ENCODE measurements around the gene PRKCE. TPM values are rescaled to one million over a fixed set of nuclear protein-coding genes. Genes with fewer than 3 reads are reported as not detected.

PRKCE gene
- polyA plus RNA-seq, 1 of the 3 experiments (the other 2 are of a cell fraction): 16.3 TPM

DNA sequence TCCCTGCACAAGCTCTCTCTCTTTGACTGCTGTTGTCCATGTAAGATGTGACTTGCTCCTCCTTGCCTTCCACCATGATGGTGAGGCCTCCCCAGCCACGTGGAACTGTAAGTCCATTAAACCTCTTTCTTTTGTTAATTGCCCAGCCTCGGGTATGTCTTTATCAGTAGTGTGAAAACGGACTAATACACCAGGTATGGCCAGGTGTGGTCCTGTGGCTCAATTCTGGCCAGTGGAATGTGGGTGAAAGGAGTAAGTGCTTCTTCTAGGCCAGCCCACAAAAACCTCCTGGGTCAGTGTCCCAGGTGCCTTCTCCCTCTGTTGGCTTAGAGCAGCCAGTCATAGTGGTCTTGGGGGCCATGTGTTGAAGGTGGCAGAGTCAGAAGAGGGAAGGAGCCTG is 57.0 kb downstream of the PRKCE start:
- Histone ChIP-seq H3K36me3 (replicated peaks in 1 of 2; ENCODE audit: control insufficient read depth in 1 of 2, insufficient read depth in 2 of 2, low read length in 1 of 2) (no peaks in the 10 kb centered on the region), H4K20me1 (ENCODE audit: insufficient read depth) (0 out of 2 replicates have a peak, but pooled peaks cover 4% of the 10 kb centered on the region), H3K79me2 (ENCODE audit: insufficient read depth) (no peaks in the 10 kb centered on the region), H3K9me2 (no peaks in the 10 kb centered on the region), H3K9ac (no peak overlapping the region), H3F3A (replicated peaks; ENCODE audit: insufficient read depth) (no peaks in the 10 kb centered on the region), H3K4me1 (ENCODE audit: control insufficient read depth in 1 of 2, insufficient read depth in 2 of 2, low read depth in 1 of 2, low read length in 1 of 2) (peaks cover 4 to 21% of the 10 kb centered on the region in 2 experiments; a peak in 2 of 4 replicates), H3K27ac (ENCODE audit: low read depth in 2 of 2, low read length in 1 of 2) (no peak overlapping the region), H3K4me3 (ENCODE audit: low read depth in 2 of 2, low read length in 1 of 2) (no peak overlapping the region), H3K4me2 (no peak overlapping the region), H2AFZ (ENCODE audit: low read depth) (no peak overlapping the region), H3K9me3 (no peaks in the 10 kb centered on the region), H3K27me3 (ENCODE audit: insufficient read depth) (no peaks in the 10 kb centered on the region)
- ChIA-PET CTCF (interaction anchor here (0.7 to 0.9 kb wide), 2 partner anchors 19 to 70 kb away, joined by 3 read pairs; no protein-coding TSS in a partner anchor), POLR2A (no interaction called here)
- no peak for TF ChIP-seq SMC3 (IDR thresholded peaks at IDR 0.05; ENCODE audit: low read depth, low read length)
- TF ChIP-seq TAF1 (IDR thresholded peaks at IDR 0.05; ENCODE audit: borderline replicate concordance, low read depth, low read length): no peak
- TF ChIP-seq, protein P1, sequence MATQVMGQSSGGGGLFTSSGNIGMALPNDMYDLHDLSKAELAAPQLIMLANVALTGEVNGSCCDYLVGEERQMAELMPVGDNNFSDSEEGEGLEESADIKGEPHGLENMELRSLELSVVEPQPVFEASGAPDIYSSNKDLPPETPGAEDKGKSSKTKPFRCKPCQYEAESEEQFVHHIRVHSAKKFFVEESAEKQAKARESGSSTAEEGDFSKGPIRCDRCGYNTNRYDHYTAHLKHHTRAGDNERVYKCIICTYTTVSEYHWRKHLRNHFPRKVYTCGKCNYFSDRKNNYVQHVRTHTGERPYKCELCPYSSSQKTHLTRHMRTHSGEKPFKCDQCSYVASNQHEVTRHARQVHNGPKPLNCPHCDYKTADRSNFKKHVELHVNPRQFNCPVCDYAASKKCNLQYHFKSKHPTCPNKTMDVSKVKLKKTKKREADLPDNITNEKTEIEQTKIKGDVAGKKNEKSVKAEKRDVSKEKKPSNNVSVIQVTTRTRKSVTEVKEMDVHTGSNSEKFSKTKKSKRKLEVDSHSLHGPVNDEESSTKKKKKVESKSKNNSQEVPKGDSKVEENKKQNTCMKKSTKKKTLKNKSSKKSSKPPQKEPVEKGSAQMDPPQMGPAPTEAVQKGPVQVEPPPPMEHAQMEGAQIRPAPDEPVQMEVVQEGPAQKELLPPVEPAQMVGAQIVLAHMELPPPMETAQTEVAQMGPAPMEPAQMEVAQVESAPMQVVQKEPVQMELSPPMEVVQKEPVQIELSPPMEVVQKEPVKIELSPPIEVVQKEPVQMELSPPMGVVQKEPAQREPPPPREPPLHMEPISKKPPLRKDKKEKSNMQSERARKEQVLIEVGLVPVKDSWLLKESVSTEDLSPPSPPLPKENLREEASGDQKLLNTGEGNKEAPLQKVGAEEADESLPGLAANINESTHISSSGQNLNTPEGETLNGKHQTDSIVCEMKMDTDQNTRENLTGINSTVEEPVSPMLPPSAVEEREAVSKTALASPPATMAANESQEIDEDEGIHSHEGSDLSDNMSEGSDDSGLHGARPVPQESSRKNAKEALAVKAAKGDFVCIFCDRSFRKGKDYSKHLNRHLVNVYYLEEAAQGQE (IDR thresholded peaks at IDR 0.05; ENCODE audit: low read depth, low read length): no peak
- no peak for TF ChIP-seq RXRA (IDR thresholded peaks at IDR 0.05; ENCODE audit: borderline replicate concordance, low read depth)
- TF ChIP-seq CHD2 (IDR thresholded peaks at IDR 0.05; ENCODE audit: low read length, partially characterized antibody): no peak
- TF ChIP-seq TEAD4 (IDR thresholded peaks at IDR 0.05; ENCODE audit: borderline replicate concordance, insufficient read depth): no peak
- no peak for TF ChIP-seq TCF12 (IDR thresholded peaks at IDR 0.05)
- TF ChIP-seq JUND (IDR thresholded peaks at IDR 0.05): no peak
- TF ChIP-seq NRF1 (IDR thresholded peaks at IDR 0.05; ENCODE audit: low read depth, low read length): no peak
- TF ChIP-seq, protein P2, sequence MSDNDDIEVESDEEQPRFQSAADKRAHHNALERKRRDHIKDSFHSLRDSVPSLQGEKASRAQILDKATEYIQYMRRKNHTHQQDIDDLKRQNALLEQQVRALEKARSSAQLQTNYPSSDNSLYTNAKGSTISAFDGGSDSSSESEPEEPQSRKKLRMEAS (IDR thresholded peaks at IDR 0.05; ENCODE audit: low read depth): no peak
- TF ChIP-seq, protein P3, sequence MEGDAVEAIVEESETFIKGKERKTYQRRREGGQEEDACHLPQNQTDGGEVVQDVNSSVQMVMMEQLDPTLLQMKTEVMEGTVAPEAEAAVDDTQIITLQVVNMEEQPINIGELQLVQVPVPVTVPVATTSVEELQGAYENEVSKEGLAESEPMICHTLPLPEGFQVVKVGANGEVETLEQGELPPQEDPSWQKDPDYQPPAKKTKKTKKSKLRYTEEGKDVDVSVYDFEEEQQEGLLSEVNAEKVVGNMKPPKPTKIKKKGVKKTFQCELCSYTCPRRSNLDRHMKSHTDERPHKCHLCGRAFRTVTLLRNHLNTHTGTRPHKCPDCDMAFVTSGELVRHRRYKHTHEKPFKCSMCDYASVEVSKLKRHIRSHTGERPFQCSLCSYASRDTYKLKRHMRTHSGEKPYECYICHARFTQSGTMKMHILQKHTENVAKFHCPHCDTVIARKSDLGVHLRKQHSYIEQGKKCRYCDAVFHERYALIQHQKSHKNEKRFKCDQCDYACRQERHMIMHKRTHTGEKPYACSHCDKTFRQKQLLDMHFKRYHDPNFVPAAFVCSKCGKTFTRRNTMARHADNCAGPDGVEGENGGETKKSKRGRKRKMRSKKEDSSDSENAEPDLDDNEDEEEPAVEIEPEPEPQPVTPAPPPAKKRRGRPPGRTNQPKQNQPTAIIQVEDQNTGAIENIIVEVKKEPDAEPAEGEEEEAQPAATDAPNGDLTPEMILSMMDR (IDR thresholded peaks at IDR 0.05): no peak
- TF ChIP-seq, protein P4, sequence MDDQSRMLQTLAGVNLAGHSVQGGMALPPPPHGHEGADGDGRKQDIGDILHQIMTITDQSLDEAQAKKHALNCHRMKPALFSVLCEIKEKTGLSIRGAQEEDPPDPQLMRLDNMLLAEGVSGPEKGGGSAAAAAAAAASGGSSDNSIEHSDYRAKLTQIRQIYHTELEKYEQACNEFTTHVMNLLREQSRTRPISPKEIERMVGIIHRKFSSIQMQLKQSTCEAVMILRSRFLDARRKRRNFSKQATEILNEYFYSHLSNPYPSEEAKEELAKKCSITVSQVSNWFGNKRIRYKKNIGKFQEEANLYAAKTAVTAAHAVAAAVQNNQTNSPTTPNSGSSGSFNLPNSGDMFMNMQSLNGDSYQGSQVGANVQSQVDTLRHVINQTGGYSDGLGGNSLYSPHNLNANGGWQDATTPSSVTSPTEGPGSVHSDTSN (IDR thresholded peaks at IDR 0.05): no peak
- TF ChIP-seq, protein P5, sequence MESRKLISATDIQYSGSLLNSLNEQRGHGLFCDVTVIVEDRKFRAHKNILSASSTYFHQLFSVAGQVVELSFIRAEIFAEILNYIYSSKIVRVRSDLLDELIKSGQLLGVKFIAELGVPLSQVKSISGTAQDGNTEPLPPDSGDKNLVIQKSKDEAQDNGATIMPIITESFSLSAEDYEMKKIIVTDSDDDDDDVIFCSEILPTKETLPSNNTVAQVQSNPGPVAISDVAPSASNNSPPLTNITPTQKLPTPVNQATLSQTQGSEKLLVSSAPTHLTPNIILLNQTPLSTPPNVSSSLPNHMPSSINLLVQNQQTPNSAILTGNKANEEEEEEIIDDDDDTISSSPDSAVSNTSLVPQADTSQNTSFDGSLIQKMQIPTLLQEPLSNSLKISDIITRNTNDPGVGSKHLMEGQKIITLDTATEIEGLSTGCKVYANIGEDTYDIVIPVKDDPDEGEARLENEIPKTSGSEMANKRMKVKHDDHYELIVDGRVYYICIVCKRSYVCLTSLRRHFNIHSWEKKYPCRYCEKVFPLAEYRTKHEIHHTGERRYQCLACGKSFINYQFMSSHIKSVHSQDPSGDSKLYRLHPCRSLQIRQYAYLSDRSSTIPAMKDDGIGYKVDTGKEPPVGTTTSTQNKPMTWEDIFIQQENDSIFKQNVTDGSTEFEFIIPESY (IDR thresholded peaks at IDR 0.05; ENCODE audit: borderline replicate concordance, low read depth): no peak
- TF ChIP-seq MEF2A (IDR thresholded peaks at IDR 0.05; ENCODE audit: borderline replicate concordance, low read depth): no peak
- 78% methylated on average over 3 of the region's 3 CpGs for WGBS (ENCODE audit: low lambda C conversion rate)
- DNase-seq: no peak

Data from SK-N-SH (cell line).